ENCODE measurements around the gene C16orf87.

The C16orf87 gene

GRCh38 chr16:46842192-46842895 lies 11.4 kb upstream of the C16orf87 start:
- DNase-seq = no peak

DNA sequence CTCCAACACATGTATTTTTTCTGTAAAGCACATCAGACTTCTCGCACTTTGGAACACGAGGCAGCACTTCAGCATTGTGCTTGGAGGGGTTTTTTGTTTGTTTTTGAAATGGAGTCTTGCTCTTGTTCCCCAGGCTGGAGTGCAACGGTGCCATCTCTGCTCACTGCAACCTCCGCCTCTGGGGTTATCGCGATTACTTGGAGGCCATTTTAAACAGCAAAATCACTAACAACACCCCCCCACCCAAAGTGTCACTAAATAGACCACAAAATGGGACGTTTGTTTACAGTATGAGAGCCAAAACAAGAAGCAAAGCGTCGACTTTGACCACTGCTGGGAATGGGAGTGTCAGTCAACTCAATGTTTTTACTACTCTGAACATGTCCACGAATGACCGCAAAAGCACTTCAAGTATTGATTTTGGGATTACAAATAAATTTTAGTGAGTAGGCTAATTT lies 9.0 kb upstream of the C16orf87 start:
- DNase-seq = no peak

DNA sequence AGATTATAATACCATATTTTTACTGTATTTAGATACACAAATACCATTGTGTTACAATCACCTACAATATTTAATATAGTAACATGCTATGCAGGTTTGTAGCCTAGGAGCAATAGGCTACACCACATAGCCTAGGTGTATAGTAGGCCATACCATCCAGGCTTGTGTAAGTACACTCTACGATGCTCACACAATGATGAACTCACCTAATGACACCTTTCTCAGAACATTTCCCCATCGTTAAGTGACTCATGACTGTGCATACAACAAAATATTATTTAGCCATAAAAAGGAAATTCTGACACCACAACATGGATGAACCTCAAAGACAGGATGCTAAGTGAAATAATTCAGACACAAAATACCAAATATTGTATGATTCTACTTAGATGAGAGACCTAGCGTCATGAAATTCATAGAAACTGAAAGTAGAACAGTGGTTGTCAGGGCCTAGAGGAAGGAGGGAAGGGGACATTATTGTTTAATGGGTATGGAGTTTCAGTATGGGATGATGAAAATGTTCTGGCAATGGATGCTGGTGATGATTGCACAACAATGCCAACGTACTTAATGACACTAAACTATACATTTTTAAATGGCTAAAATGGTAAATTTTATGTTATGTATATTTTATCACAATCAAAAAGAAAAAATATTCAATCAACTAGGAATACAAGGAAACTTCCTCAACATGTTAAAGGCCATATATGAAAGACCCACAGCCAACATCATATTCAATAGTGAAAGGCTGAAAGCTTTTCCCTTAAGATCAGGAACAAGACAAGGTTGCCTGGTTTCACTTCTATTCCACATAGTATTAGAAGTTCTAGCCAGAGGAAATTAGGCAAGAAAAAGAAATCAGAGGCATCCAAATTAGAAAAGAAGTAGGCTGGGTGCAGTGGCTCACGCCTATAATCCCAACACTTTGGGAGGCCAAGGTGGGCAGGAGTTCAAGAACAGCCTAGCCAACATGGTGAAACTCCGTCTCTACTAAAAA lies 5.9 kb upstream of the C16orf87 start:
- DNase-seq = no peak

GRCh38 chr16:46833460-46833800 lies 2.5 kb upstream of the C16orf87 start:
- no peak for DNase-seq

- DNase-seq = no peak
Measured at GRCh38 chr16:46832757-46833459, 1.9 kb upstream of the C16orf87 start.

DNA sequence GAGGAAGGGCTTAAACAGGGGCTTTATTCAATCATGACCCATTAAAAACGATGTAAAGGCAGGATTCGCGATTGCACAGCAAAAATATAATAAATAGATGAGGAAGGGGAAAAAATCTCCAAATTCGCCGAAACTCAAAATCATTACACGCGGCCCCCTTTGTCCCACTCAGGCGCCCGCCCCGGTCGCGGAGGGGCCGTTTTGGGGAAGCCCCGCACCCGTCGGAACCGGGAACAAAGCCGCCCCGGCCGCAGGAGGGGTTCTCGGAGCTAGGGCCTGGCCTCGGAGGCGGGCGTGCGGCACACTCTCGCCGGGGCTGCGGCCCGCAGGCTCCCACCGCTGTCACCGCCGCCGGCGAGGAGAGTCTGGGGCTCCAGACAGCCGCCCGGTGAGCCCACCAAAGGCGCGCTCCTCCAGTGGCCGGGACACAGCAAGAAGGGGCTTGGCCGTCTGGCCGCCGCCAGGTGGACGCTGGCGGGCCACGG lies 521 bp downstream of the C16orf87 start:
- no peak for DNase-seq

- no peak for DNase-seq
Measured at GRCh38 chr16:46828943-46829342, 2.0 kb downstream of the C16orf87 start.

- DNase-seq = no peak
Measured at GRCh38 chr16:46828292-46828691, 2.7 kb downstream of the C16orf87 start.

DNA sequence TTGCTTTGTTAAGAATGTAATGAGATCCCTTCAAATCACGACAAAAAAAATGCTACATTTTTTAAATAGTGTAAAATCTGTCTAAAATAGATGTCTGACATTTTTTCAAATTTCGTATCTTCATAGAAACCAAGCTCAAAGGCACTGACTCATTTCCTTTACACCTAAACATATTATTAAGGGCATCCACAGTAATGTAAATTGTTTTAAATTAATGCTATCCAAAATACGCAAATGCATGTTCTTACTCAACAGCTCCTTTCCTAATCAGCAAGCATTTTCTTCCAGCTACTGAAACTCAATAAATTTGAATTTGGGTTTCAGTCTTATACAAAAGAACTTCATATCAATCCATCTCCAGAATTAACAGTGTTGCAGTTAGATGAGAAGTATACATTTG lies 4.3 kb downstream of the C16orf87 start:
- no peak for DNase-seq

- DNase-seq = no peak
Measured at GRCh38 chr16:46822270-46822669, 8.7 kb downstream of the C16orf87 start.

GRCh38 chr16:46817961-46818360 lies 13.0 kb downstream of the C16orf87 start:
- no peak for DNase-seq

GRCh38 chr16:46814790-46815189 lies 16.2 kb downstream of the C16orf87 start:
- DNase-seq = no peak

GRCh38 chr16:46813611-46814010 lies 17.4 kb downstream of the C16orf87 start:
- no peak for DNase-seq

GRCh38 chr16:46812781-46813540 lies 18.0 kb downstream of the C16orf87 start:
- DNase-seq = no peak

- DNase-seq = no peak
Measured at GRCh38 chr16:46811682-46812081, 19.3 kb downstream of the C16orf87 start.

DNA sequence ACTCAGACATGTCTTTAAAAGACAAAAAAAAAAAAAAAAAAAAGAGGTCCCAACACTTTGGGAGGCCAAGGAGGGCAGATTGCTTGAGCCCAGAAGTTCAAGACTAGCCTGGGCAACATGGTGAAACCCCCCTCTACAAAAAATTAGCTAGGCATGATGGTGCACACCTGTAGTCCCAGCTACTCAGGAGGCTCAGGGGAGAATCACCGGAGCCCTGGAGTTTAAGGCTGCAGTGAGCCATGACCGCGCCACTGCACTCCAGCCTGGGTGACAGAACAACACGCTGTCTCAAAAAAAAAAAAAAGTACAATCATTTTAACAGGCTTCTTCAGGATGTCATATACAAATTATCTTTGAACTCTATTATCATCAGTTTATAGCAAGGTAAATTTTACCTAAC lies 22.0 kb downstream of the C16orf87 start:
- no peak for DNase-seq

DNA sequence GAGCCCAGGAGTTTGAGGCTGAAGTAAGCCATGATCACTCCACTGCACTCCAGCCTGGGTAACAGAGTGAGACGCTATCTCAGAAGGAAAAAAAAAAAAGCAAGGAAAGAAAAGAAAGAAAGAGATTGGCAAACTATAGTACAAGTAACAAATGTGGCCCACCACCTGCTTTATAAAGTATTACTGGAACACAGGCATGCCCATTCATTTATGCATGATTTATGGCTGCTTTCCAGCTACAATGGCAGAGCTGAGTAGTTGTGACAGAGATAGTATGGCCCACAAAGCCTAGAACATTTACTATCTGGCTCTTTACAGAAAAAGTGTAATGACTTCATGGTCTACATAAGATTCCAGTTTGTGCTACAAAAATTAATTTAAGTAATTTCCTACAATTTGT lies 23.6 kb downstream of the C16orf87 start:
- no peak for DNase-seq

GRCh38 chr16:46803373-46803772 lies 27.6 kb downstream of the C16orf87 start:
- no peak for DNase-seq

DNA sequence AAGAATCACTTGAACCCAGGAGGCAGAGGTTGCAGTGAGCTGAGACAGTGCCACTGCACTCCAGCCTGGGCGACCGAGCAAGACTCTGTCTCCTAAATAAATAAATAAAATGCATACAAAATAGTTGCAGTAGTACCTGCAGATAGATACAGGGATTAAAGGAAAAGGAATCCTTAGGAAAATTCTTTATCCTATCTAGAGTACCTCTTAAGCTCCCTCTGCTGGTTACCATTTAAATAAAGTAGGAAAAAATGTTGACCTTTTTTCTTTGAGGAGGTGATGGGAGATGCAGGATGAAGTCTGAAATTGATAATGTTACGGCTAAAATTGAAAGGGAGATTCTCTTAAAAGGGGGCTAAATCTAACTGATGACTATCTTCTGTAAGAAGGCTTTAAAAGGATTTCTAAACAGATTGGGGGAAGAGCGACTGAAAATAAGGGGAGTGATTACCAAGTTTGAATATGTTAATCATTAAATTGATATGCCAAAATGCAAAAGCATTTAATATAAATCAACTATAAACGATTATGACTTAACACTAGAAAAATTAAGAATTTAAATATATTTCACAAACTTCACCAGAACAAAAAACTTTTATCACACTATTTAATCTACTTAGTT lies 29.4 kb downstream of the C16orf87 start:
- no peak for DNase-seq

GRCh38 chr16:46800494-46800893 lies 30.5 kb downstream of the C16orf87 start:
- DNase-seq = no peak

- no peak for DNase-seq
Measured at GRCh38 chr16:46797501-46797900, 33.5 kb downstream of the C16orf87 start.

DNA sequence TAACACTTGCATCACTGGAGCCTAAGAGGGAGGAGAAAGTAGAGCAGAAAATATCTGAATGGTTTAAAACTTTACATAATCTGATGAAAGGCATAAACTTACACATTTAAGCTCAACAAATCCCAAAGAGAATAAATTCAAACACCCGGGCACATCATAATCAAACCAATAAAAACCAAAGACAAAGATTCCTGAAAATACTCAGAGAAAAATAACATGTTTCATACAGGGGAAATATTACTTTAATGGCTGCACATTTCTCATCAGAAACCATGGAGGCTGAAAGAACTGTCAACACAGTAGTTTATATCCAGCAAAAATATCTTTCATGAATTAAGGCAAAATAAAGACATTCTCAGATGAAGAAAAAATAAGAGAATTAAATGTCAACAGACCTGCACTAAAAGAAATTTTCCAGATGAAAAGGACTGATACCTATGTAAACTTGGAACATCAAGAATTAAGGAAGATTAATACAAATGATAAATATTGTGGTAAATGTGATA lies 34.2 kb downstream of the C16orf87 start:
- DNase-seq = no peak
